CD14-positive monocyte (primary cell): ENCODE data around the gene CTSD. TPM values are rescaled to one million over a fixed set of nuclear protein-coding genes. Genes with fewer than 3 reads are reported as not detected.

Experiments
- DNase-seq, 3 donors: peaks; one replicate each; pipeline ENCODE4 v3.0.0-alpha.2; 2011 to 2022
- H2AFZ ChIP-seq: 2 replicates; pipeline ENCODE4 v1.6.0; 2012; ENCODE audit warnings: mild to moderate bottlenecking, low read depth, low read length, inconsistent platforms; ENCODE audit not compliant: insufficient read depth, poor library complexity, severe bottlenecking
- H3K27ac ChIP-seq, 2 donors: 1 replicate in 1 of 2; 2 replicates in 1 of 2; pipeline ENCODE4 v1.5.1; 2012 to 2013; ENCODE audit warnings: low read length in 2 of 2, control low read depth in 1 of 2, inconsistent platforms in 1 of 2, low read depth in 1 of 2, mild to moderate bottlenecking in 1 of 2
- H3K27me3 ChIP-seq, 2 donors: one replicate each; pipeline versions ENCODE4 v1.6.0 to v1.6.1; 2011 to 2013; ENCODE audit warnings: low read length in 2 of 2; ENCODE audit not compliant: control insufficient read depth in 2 of 2, insufficient read depth in 2 of 2
- H3K36me3 ChIP-seq, 2 donors: replicated peaks in 1 of 2; 1 replicate in 1 of 2; 2 replicates in 1 of 2; pipeline versions ENCODE4 v1.5.1 to v1.6.1; 2012 to 2013; ENCODE audit warnings: low read length in 2 of 2, control low read depth in 1 of 2, inconsistent platforms in 1 of 2, mild to moderate bottlenecking in 1 of 2; ENCODE audit not compliant: insufficient read depth in 2 of 2, control insufficient read depth in 1 of 2
- H3K4me1 ChIP-seq, 2 donors: 1 replicate in 1 of 2; 2 replicates in 1 of 2; pipeline versions ENCODE4 v1.5.1 to v1.6.1; 2012 to 2013; ENCODE audit warnings: low read length in 2 of 2, control low read depth in 1 of 2, inconsistent platforms in 1 of 2, mild to moderate bottlenecking in 1 of 2, moderate library complexity in 1 of 2; ENCODE audit not compliant: insufficient read depth in 2 of 2, control insufficient read depth in 1 of 2
- H3K4me2 ChIP-seq: replicated peaks from 2 replicates; pipeline ENCODE3; 2012; ENCODE audit warnings: low read length, moderate library complexity, mild to moderate bottlenecking; ENCODE audit not compliant: poor library complexity, severe bottlenecking; ENCODE audit errors: extremely low read depth
- H3K4me3 ChIP-seq, 3 experiments: fragments of 200-600 bp in 1 of 3; sonication (generic) in 1 of 3; replicated peaks in 1 of 3; 1 replicate in 2 of 3; 2 replicates in 1 of 3; pipeline ENCODE4 v1.5.1; 2011 to 2013; ENCODE audit warnings: low read length in 3 of 3, mild to moderate bottlenecking in 3 of 3, control low read depth in 2 of 3, low read depth in 2 of 3, inconsistent platforms in 1 of 3, moderate library complexity in 1 of 3
- H3K79me2 ChIP-seq: 2 replicates; pipeline ENCODE4 v1.6.0; 2012; ENCODE audit warnings: mild to moderate bottlenecking, control low read depth, inconsistent platforms, low read length, moderate library complexity; ENCODE audit not compliant: insufficient read depth
- H3K9ac ChIP-seq: 2 replicates; pipeline ENCODE4 v1.6.0; 2017; ENCODE audit warnings: low read length, mild to moderate bottlenecking; ENCODE audit not compliant: insufficient read depth, poor library complexity, severe bottlenecking
- H3K9me3 ChIP-seq, 2 donors: replicated peaks in 1 of 2; 1 replicate in 1 of 2; 2 replicates in 1 of 2; pipeline versions ENCODE4 v1.5.1 to v1.6.1; 2012 to 2013; ENCODE audit warnings: low read length in 2 of 2, control low read depth in 1 of 2; ENCODE audit not compliant: control insufficient read depth in 1 of 2, insufficient read depth in 1 of 2
- H4K20me1 ChIP-seq: 2 replicates; pipeline ENCODE4 v1.6.0; 2012; ENCODE audit warnings: mild to moderate bottlenecking, low read length, control low read depth, moderate library complexity; ENCODE audit not compliant: insufficient read depth
- H3K27ac Mint-ChIP-seq, 7 donors: one replicate each; pipeline ENCODE4 v1.8.0; 2020; ENCODE audit warnings: mild to moderate bottlenecking in 7 of 7, mixed read lengths in 7 of 7, moderate library complexity in 6 of 7, inconsistent platforms in 2 of 7
- H3K27me3 Mint-ChIP-seq, 3 donors: one replicate each; pipeline ENCODE4 v1.8.0; 2021 to 2022; ENCODE audit warnings: low read depth in 3 of 3, mild to moderate bottlenecking in 3 of 3, mixed read lengths in 3 of 3, moderate library complexity in 3 of 3, inconsistent platforms in 1 of 3
- H3K36me3 Mint-ChIP-seq, 2 donors: one replicate each; pipeline ENCODE4 v1.8.0; 2020; ENCODE audit warnings: mixed read lengths in 2 of 2, inconsistent platforms in 1 of 2, mild to moderate bottlenecking in 1 of 2
- H3K4me1 Mint-ChIP-seq: one replicate; pipeline ENCODE4 v1.8.0; 2020; ENCODE audit warnings: mild to moderate bottlenecking, mixed read lengths
- H3K4me3 Mint-ChIP-seq, 2 donors: one replicate each; pipeline ENCODE4 v1.8.0; 2020; ENCODE audit warnings: mild to moderate bottlenecking in 2 of 2, mixed read lengths in 2 of 2, moderate library complexity in 1 of 2
- H3K9me3 Mint-ChIP-seq, 7 donors: one replicate each; pipeline ENCODE4 v1.8.0; 2020 to 2022; ENCODE audit warnings: mixed read lengths in 7 of 7, mild to moderate bottlenecking in 6 of 7, moderate library complexity in 6 of 7, inconsistent platforms in 2 of 7
- CTCF ChIP-seq: fragments of 200-600 bp; IDR thresholded peaks from one replicate; pipeline ENCODE4 v1.8.0; 2022; ENCODE audit warnings: antibody characterized with exemption, mild to moderate bottlenecking
- WGBS: methylation state at CpG from one replicate; pipeline ENCODE4 v1.1.5; 2013; ENCODE audit warnings: missing lambda C conversion rate; ENCODE audit not compliant: insufficient coverage; 5-methylcytosine and 5-hydroxymethylcytosine counted together
- intact Hi-C, 2 donors: fragments of 100-400 bp; cut with micrococcal nuclease; formaldehyde crosslinking; loops; one replicate each; pipeline versions ENCODE4 v1.15.0 to v1.15.1; 2023
- polyA plus RNA-seq, 3 donors: library from polyadenylated mRNA; depleted of rRNA in 1 of 3; unstranded in 2 of 3; stranded (reverse) in 1 of 3; fragments of 300-500 nt in 2 of 3; fragments of >200 nt in 1 of 3; fragmentation: Illumina TruSeq in 2 of 3; gene quantifications; 1 replicate in 2 of 3; 2 replicates in 1 of 3; pipeline ENCODE4 v1.2.3, GENCODE V29; 2012 to 2021

Gene CTSD
- polyA plus RNA-seq, 3 donors = 835 to 1,372 (median 855) TPM

GRCh38 chr11:1812801-1813200, 49.1 kb upstream of the CTSD start:
- Mint-ChIP-seq H3K4me3 (peak overlapping the region in 1 of 2 donors; percentile 86), H3K27ac (no peak overlapping the region), H3K9me3 (peaks cover 3 to 52% (median 40%) of the 10 kb centered on the region in 7 donors), H3K36me3 (peaks cover 10 to 14% of the 10 kb centered on the region in 2 donors), H3K27me3 (peaks cover 84 to 92% (median 92%) of the 10 kb centered on the region in 3 donors), H3K4me1 (peaks cover 20% of the 10 kb centered on the region)
- H3K4me2 ChIP-seq = no peak overlapping the region
- no peak for TF ChIP-seq CTCF
- H3K27me3 ChIP-seq = peaks cover 43 to 87% of the 10 kb centered on the region in 2 donors
- H3K4me1 ChIP-seq = peaks cover 14 to 15% of the 10 kb centered on the region in 2 donors
- H2AFZ ChIP-seq = no peak overlapping the region
- H4K20me1 ChIP-seq = no peaks in the 10 kb centered on the region
- peaks cover 26 to 30% of the 10 kb centered on the region in 2 donors for H3K9me3 ChIP-seq
- WGBS = 100% methylated on average over 10 of the region's 15 CpGs
- no peaks in the 10 kb centered on the region for H3K79me2 ChIP-seq
- H3K27ac ChIP-seq = no peak overlapping the region
- no peak overlapping the region for H3K9ac ChIP-seq
- no peak overlapping the region for H3K4me3 ChIP-seq
- DNase-seq = no peak
- H3K36me3 ChIP-seq = no peaks in the 10 kb centered on the region
- intact Hi-C loops = no loop called here

GRCh38 chr11:1812274-1812673, 48.5 kb upstream of the CTSD start:
- DNase-seq = no peak
- peaks cover 21 to 27% of the 10 kb centered on the region in 2 donors for H3K9me3 ChIP-seq
- no peak overlapping the region for H3K27ac ChIP-seq
- H3K27me3 ChIP-seq = peaks cover 43 to 87% of the 10 kb centered on the region in 2 donors
- peaks cover 14 to 15% of the 10 kb centered on the region in 2 donors for H3K4me1 ChIP-seq
- H3K27ac Mint-ChIP-seq = no peak overlapping the region
- peak overlapping the region in 1 of 2 donors; percentile 86 for H3K4me3 Mint-ChIP-seq
- no peak for TF ChIP-seq CTCF
- no peak overlapping the region for H3K4me3 ChIP-seq
- peaks cover 3 to 46% (median 39%) of the 10 kb centered on the region in 7 donors for H3K9me3 Mint-ChIP-seq
- H2AFZ ChIP-seq = no peak overlapping the region
- peaks cover 84 to 92% (median 92%) of the 10 kb centered on the region in 3 donors for H3K27me3 Mint-ChIP-seq
- no peaks in the 10 kb centered on the region for H3K79me2 ChIP-seq
- H4K20me1 ChIP-seq = no peaks in the 10 kb centered on the region
- H3K36me3 ChIP-seq = no peaks in the 10 kb centered on the region
- no peak overlapping the region for H3K9ac ChIP-seq
- 97% methylated on average over 5 of the region's 5 CpGs for WGBS
- H3K4me1 Mint-ChIP-seq = peaks cover 20% of the 10 kb centered on the region
- H3K36me3 Mint-ChIP-seq = peaks cover 10 to 15% of the 10 kb centered on the region in 2 donors
- intact Hi-C loops = no loop called here
- H3K4me2 ChIP-seq = no peak overlapping the region
